GM19372 (cell line): Measurements from ENCODE around the gene CNR1.

Source experiments
- ATAC-seq: cut with Tn5 transposase; IDR thresholded peaks from one replicate; pipeline ENCODE4 v1.9.1; 2021; ENCODE audit warnings: mild to moderate bottlenecking, low read depth, moderate library complexity; ENCODE audit not compliant: unreplicated experiment

CNR1 gene

GRCh38 chr6:88144637-88145297 lies 21.4 kb downstream of the CNR1 start:
- ATAC-seq, result no peak

GRCh38 chr6:88143421-88144157 lies 22.6 kb downstream of the CNR1 start:
- no peak for ATAC-seq

DNA sequence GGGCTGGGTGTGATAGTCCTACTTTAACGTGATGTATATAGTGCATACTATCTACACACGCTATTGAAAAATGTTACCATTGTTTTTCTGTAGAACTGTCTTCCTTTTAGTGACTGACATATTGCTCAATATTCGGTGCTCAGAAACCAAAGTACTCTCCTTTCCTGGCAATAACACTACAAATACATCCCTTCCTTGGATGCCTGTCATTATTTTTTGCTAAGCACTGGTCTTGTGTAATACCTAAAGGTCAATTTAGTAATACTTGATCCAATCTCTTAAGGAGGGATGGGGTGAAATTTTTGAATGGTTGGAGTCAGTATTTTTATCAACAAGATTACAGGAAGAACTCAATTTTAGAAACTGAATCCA lies 23.9 kb downstream of the CNR1 start:
- ATAC-seq, result no peak

DNA sequence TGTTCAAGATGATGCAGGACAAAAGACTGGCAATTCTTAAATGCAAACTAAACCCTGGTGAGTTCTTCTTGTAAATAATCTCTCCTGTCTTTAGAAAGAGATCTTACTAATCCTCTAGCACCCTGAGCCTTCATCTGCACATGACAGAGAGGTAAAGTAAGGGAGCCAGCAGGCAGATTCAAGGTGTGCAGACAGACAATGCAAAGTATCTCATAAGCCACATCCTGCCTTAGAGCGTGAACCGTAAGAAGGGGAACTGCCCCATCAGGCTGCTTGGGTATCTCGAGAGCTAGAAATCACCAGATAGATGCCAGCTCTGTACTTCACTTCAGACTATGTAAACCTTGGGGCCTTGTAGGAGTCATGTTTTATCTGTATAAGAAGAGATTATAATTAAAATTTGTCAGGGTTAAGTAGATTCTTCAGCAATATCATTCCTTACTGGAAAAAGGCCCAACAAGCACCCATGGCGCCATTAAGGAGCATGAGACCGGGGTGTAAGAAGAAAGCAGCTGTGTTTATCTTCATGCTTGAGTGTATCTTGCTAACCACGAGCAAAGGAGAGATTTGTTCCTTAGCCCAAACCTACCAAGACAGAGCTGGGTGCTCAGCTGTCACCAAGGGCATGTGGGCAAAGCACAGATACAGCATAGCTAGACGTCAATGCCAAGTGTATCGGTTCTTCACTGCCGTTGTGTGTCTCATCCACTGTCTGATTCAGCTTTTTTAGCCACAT lies 24.4 kb downstream of the CNR1 start:
- ATAC-seq, result peak; percentile 94

DNA sequence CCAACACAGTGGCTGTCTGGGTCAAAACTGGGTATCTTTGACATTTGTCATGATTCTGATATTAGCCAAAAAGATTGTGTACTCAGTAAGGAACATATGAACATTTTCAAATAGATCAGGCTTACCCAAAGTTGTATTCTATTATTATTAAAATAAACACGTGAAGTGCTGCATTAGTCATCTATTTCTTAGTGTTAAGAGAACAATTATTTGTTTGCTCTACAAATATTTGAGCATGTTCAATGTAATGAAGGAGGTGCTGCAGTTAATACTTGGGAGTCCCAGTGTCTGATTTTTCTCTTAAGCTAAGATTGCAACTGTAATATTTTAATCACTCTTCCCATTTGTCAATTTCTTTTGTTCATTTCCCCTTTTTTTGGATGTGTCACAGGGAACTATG lies 28.2 kb downstream of the CNR1 start:
- ATAC-seq, result no peak

GRCh38 chr6:88135578-88136114 lies 30.5 kb downstream of the CNR1 start:
- ATAC-seq, result peak; percentile 80

- ATAC-seq, result no peak
These were observed 31.6 kb downstream of the CNR1 start for GRCh38 chr6:88134575-88134974.

DNA sequence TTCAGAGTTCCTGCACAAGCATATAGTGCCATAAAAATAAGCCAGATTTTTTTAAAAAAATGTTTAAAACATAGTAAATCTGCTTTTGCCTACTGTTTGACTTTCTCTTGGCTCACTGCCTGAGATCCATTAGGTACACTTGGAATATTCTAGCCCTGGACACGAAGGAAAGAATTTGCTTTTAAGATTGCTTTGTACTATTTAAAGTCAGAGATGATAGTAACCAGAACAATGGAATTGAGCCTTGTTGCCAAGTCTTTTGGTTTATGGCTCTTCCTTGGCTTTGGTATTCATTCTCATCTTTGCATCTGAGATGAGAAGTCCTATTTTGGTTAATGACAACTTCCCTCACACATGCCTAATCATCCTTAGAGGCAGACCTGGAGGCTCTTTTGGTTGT lies 32.4 kb downstream of the CNR1 start:
- no peak for ATAC-seq

- ATAC-seq, result no peak
These were observed 41.1 kb downstream of the CNR1 start for GRCh38 chr6:88124925-88125557.

DNA sequence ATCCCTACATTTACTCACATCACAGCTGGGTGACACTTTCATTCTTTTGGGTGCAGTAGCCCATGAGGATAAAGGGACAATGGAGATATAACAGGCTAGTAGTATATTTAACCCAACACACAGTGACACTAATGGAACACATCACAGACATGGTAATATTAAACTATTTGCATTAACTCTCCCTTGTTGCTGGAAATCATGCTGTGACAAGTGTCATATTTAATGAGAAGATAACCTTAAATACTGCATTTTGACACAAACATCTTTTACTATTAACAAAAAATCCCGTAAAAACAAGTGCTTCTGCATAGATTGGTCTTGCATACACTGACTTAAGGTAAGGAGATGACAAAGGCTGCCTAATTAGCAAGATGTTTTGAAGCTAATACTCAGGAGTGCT lies 45.5 kb downstream of the CNR1 start:
- ATAC-seq, result no peak

- ATAC-seq, result no peak
These were observed 46.4 kb downstream of the CNR1 start for GRCh38 chr6:88119769-88120168.

DNA sequence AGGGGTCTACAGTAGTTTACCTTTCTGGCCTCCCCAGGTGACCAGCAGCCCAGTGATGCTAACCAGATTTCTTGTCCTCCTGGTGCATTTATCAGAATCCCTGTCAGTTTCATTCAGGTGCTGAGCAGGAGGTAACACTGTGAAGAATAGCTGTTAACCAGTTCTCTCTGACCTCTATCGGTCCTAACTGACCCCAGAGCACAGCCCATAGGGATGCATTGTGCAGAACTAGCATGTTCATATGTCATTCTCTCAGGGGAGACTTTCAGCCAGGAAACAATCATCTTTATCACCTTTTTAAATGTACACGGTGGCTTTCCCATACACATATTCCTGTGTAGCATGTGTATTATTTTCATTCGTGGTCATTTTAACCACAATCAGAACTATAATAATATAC lies 49.9 kb downstream of the CNR1 start:
- ATAC-seq, result no peak

DNA sequence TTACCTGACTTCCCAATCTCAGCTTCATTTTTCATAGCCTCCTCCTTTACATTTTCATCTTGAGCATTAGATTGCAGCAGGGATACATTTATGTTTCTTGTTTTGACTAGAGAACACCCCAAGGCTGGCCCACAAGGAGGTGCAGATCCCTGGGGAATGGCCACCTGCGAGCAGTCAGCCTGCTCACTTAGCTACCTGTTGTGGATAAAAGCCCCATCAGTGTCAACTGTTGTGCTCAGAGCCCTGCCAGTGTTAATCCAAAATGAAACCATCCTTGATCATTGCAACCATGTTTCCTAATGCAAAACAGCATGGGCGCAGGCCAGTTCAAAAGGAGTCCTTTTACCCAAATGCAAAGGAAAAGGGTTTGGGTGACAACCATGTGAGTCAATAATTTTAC lies 50.8 kb downstream of the CNR1 start:
- no peak for ATAC-seq

- no peak for ATAC-seq
These were observed 51.3 kb downstream of the CNR1 start for GRCh38 chr6:88114838-88115237.

DNA sequence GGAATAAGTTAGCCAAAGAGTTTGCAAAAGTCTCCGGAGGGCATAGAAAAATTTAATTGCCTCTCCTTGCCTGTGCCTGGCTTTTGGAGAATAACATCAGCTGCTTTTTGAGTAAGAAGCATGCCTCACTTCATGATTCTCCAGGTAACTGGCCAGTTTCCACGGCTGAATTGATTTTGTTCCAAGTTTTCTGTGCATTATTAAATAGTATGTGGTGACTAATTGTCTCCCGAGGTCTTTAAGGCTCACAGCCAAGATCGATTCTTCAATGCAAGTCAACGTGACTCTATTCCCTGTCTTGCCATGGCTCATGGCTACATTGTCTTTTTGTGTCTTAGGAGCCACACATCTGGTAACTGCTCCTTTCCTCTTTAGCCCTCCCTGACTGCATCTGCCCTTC lies 54.2 kb downstream of the CNR1 start:
- no peak for ATAC-seq

GRCh38 chr6:88107241-88107640 lies 58.9 kb downstream of the CNR1 start:
- no peak for ATAC-seq

DNA sequence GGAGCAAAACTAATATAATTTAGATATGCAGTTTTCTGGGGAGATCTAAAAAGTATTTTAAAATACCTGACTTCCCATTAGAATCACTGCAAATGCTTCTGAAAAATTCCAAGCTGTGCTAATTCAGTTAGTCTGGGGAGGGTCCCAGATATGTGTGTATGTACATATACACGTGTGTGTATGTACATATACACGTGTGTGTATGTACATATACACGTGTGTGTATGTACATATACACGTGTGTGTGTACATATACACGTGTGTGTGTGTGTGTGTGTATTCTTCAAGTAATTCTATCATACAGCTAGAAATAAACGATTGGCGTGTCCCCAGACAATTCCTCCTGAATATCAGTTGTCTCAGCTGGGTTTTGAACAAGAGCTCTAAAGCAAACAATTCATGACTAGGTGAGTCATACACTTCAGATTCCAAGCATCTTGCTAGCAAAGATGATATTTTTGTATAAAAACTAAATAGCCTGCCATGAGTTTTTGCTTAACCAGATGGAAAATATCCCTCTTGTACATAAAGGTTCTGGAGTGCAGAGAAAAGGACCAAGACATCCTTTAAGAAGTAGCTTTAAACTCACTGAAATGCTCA lies 60.3 kb downstream of the CNR1 start:
- no peak for ATAC-seq
